Measurements from ENCODE around the gene ADAMTS9.

DNA sequence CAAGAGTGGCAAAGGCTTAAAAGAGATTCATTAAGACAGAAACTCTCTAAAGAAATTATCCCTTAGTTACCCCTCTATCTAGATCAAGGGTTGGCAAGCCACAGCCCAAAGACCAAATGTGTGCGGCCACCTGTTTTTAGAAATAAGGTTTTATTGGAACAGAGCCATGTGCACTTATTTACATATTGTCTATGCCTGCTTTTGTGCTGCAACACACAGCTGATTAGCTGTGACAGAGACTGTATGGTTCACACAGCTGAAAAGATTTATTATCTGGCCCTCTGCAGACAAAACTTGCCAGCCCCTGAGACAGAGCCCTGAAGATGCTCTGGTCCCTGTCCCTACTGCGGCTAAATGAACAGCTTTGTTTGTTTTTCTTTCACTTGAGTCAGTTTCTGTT is 88.1 kb downstream of the ADAMTS9 start:
- TF ChIP-seq POLR2AphosphoS5 (IDR thresholded peaks at IDR 0.05) = no peak
- TF ChIP-seq, protein P1, sequence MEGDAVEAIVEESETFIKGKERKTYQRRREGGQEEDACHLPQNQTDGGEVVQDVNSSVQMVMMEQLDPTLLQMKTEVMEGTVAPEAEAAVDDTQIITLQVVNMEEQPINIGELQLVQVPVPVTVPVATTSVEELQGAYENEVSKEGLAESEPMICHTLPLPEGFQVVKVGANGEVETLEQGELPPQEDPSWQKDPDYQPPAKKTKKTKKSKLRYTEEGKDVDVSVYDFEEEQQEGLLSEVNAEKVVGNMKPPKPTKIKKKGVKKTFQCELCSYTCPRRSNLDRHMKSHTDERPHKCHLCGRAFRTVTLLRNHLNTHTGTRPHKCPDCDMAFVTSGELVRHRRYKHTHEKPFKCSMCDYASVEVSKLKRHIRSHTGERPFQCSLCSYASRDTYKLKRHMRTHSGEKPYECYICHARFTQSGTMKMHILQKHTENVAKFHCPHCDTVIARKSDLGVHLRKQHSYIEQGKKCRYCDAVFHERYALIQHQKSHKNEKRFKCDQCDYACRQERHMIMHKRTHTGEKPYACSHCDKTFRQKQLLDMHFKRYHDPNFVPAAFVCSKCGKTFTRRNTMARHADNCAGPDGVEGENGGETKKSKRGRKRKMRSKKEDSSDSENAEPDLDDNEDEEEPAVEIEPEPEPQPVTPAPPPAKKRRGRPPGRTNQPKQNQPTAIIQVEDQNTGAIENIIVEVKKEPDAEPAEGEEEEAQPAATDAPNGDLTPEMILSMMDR (IDR thresholded peaks at IDR 0.05 in 8 of 11, conservative IDR thresholded peaks at IDR 0.05 in 3 of 11) = no peak
- TF ChIP-seq POLR2A (IDR thresholded peaks at IDR 0.05) = no peak
